D721Med (cell line): Measurements from ENCODE around the gene MYO15A.

Experiments
- DNase-seq: peaks from one replicate; pipeline ENCODE4 v3.0.0; 2011; ENCODE audit warnings: low spot score; ENCODE audit not compliant: insufficient read length
- FAIRE-seq: peaks from 2 replicates; lab custom pipeline; 2011; peaks lifted over from hg19 to GRCh38; lab: Jason Lieb, UNC
- CTCF ChIP-seq: IDR thresholded peaks from 2 replicates; pipeline ENCODE4 v1.5.1; 2012; ENCODE audit warnings: mild to moderate bottlenecking, control low read depth; ENCODE audit not compliant: insufficient read depth; ENCODE audit errors: missing control alignments

The MYO15A gene

DNA sequence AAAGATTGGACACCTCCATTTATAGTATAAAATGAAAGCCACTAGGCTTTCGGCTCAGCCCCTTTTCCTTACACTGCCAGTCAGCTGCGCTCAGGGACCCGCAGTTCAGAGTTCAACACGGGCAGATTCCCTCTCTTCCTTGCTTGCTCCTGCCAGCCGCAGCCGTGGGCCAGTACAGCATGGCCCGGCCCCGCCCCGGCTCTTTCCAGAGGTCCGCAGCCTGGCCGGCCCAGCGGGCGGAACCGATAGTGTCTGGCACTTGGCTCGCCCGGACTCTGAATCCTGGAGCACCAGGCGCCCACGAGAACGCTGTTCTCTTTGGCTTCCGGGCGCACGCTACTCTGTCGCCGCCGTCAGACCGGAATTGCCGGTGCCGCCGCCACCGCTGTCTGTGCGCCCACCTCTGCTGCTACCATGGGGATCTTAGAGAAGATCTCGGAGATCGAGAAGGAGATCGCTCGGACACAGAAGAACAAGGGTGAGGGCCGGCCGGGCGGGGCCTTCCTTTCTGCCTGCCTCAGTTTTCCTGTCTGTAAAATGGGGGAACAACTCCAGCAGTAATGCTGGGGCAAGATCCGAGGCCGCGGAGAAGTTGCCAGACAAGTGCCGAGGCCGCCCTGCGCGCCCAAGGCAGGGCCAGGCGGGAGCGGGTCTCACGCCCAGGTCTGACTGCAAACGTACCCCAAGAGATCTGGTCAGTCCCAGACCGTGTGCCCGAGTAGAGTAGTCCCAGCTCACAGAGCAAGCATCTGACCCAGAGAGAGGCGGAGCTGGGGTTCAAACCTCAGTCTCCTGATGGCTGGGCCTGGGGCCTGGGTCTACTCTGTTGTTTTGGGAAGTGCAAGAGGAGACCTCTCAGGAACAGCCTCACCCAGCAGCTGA lies 20.7 kb upstream of the MYO15A start, which contains the start of gene DRG2:
TSS of gene DRG2 (plus strand) at position 339 of the 882 bp plus-strand sequence. CDS start at position 415, 76 bp downstream.
- DNase-seq (peak; percentile 96), FAIRE-seq (no peak)
- TF ChIP-seq CTCF, result no peak

DNA sequence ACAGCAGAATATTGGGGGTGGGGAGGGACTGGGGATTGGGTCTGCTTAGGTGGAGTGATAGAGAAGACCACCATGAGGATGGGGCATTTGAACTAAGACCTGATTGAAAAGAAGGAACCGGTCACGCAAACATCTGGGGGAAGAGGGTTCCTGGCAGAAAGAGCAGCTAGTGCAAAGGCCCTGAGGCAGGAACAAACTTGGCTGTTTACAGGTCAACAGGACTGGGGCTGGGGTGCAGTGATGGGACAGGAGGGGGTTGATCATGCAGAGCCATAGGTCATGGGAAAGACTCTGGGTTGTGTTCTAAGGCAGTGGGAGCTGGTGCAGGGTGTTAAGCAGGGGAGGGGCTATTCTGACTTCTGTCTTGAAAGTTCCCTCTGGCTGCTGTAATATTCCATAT lies 18.9 kb upstream of the MYO15A start:
- no peak for TF ChIP-seq CTCF
- FAIRE-seq (no peak), DNase-seq (no peak)

DNA sequence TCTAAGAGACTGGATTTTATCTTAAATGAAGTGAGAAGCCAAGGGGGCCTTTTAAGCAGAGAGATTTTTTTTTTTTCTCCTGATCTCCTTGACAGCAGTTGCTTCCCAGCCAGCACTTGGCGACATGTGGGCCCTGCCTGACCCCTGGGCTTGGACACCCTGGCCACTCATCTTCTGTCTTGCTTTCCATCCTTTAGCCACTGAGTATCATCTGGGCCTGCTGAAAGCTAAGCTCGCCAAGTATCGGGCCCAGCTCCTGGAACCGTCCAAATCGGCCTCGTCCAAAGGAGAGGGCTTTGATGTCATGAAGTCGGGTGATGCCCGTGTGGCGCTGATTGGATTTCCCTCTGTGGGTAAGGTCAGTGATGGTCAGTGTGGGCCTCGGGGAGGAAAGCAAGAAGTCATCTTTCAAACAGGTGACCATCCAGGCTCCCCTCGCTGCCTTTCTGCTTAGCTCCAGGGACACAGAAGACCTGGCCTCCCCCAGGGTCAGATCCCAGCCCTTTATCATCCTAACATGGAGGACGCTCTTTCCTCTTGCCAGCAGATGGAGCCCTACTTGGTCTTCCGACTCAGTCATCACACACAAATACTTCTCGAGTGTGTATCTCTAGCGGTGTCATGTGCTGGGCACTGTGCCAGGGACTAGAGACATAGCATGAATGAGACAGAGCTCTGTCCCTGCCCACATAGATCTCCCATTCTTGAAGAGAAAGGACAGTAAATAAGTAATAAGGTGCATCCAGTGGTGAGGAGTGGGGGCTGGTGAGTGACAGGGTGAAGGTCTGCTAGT lies 14.7 kb upstream of the MYO15A start:
- DNase-seq (no peak), FAIRE-seq (no peak)
- TF ChIP-seq CTCF, result peak; percentile 14

GRCh38 chr17:18094409-18094807 lies 14.1 kb upstream of the MYO15A start:
- no peak for TF ChIP-seq CTCF
- DNase-seq, result no peak
- no peak for FAIRE-seq

DNA sequence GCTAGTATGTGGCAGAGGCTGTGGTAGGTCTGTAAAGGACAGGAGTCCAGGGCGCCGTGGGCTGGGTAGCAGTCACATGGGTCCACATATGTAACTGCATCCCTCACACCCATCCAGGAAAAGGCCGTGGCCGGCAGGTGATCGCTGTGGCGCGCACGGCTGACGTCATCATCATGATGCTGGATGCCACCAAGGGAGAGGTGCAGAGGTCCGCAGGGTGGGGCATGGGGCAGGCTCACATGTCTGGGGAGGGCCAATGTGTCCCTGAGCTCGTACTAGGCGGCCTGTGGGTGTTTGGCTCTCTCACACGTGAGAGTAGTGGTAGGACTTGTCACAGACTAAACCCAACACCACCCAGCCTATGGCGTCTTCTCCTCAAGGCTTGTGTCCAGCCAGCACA lies 9.0 kb upstream of the MYO15A start:
- DNase-seq (no peak), FAIRE-seq (no peak)
- no peak for TF ChIP-seq CTCF

DNA sequence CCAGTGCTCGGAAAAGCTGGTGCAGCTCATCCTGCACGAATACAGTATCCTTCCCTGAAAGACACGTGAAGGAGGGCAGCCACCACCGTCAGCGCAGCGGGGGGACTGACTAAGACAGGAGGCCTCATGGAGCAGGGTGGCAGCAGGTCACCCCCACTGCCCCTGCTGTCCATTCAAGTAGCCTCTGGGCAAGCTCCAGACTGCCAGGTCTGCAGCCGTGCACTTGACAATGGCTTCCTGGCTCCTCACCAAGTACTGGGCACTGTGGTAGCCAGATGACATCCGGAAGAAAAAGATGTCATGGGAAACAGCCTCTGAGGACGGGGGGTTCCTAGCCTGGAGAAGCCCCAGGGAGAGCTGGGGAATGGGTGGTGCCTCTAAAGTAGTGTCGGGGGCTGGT lies 7.9 kb upstream of the MYO15A start:
- TF ChIP-seq CTCF, result no peak
- no peak for FAIRE-seq
- DNase-seq, result no peak
